Activated T-cell treated with anti-CD3 and anti-CD28 coated beads for 48 hours (primary cell): ENCODE results near the gene TPD52L2.
"Not testable (repeated sequence)": the region's sequence is repeated elsewhere in the genome, so short reads cannot be mapped to it uniquely, and the experiment has no call there.

ENCODE experiments used
- DNase-seq: peaks from one replicate; pipeline ENCODE4 v3.0.0-alpha.2; 2020; ENCODE audit warnings: low read depth

Gene TPD52L2

GRCh38 chr20:63895952-63896263 lies 30.8 kb downstream of the TPD52L2 start:
- no peak for DNase-seq

- no peak for DNase-seq
Observed at GRCh38 chr20:63896264-63897105, 31.4 kb downstream of the TPD52L2 start.

DNA sequence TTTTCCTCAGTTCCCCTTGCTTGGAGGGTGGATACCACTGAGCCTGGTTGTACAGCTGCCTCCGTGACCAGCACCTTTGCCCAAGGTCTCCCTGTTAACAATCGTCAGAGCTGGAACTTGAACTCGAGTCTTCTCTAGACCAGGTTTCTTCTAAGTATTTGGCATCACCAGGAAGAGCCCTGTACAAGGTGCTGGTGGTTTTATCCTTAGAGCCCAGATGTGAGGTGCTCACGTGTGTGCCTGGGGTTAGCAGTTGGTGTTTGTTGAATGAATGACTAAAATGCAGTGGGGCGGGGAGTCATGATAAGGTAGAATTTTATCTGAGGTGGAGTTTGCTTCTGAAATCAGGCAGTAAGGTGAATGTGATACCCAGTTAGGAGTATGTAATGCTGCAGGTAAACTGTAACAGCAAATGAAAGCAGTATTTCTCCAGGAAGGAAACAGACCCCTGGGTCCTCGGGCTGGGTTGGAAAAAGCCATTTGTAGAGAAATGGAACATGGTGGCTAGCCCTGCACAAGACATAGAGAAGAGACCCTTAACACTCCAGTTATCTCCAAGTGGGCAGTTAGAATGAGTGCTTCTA lies 33.0 kb downstream of the TPD52L2 start:
- DNase-seq, result no peak

GRCh38 chr20:63898882-63899558 lies 34.0 kb downstream of the TPD52L2 start:
- no peak for DNase-seq

DNA sequence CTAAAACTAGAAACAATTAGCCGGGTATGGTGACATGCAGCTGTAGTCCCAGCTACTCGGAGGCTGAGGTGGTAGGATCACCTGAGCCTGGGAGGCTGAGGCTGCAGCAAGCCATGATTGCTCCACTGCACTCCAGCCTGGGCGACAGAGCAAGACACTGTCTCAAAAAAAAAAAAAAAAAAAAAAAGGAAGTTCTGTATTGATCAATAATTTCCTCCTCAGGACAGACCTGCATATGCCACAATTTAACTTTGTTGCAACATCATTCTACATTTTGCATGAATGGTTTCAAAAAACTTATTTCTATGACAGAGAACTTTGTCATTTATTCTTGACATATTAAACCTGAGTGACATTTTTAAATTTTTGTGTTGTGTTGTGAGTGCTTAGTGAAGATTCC lies 35.3 kb downstream of the TPD52L2 start:
- no peak for DNase-seq

DNA sequence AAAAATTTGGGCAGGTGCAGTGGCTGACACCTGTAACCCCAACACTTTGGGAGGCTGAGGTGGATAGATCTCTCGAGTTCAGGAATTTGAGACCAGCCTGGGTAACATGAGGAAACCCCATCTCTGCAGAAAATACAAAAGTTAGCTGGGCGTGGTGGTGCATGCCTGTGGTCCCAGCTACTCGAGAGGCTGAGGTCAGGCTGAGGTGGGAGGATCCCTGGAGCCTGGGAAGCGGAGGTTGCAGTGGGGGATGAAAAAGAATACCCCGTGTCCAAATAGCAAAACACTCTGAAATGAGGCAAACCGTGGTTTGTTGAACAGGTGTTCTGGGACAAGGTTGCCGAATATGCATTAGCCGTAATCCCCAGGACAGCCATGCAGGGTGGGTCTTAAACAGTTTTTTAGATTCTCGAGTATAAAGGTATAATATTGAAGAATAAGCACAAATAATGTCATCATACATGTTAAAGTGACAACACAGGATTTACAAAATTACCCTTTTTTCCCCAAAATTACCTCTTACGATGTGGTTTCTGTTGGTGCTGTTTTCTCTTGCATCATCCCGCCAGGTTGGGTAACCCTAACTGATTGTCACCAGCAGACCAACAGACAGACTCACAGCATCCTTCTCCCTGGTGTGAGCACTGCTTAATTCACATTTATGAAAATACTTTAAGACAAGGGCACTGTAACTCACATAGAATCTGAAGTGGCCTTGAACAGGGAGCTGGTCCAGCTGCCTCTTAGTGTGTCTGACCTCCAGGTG lies 38.9 kb downstream of the TPD52L2 start:
- no peak for DNase-seq

GRCh38 chr20:63908008-63908682 lies 43.1 kb downstream of the TPD52L2 start:
- no peak for DNase-seq

- no peak for DNase-seq
Observed at GRCh38 chr20:63911176-63911575, 46.1 kb downstream of the TPD52L2 start.

- DNase-seq, result no peak
Observed at GRCh38 chr20:63913768-63914167, 48.7 kb downstream of the TPD52L2 start.

DNA sequence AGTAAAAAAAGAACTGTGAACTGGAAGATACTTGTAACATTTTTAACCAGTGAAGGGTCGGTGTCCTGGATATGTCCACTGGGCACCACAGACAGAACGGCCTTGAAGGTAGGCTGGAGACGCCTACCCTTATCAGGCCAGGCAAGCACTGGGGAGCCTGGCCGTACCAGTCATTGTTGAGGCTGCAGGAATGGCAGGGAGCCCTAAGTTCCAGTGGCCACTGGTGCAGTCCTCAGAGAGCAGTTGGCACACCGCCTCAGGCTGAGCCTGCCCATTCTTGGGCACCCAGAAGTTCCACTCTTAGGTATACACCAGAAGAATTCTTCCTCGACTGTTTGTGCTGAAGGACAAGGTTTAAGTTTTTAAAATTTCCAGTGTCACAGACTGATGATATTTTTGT lies 50.4 kb downstream of the TPD52L2 start:
- DNase-seq, result no peak

DNA sequence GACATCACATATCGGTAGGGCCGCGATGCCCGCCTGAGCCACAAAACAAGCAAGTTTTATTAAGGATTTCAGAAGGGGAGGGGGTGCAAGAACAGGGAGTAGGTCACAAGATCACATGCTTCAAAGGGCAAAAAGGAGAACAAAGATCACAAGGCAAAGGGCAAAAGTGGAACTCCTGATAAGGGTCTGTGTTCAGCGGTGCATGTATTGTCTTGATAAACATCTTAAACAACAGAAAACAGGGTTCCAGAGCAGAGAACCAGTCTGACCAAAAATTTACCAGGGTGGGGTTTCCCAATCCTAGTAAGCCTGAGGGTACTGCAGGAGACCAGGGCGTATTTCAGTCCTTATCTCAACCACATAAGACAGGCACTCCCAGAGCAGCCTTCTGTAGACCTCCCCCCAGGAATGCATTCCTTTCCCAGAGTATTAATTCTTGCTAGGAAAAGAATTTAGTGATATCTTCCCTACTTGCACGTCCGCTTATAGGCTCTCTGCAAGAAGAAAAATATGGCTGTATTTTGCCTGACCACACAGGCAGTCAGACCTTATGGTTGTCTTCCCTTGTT lies 51.4 kb downstream of the TPD52L2 start:
- DNase-seq, result not testable (repeated sequence)

DNA sequence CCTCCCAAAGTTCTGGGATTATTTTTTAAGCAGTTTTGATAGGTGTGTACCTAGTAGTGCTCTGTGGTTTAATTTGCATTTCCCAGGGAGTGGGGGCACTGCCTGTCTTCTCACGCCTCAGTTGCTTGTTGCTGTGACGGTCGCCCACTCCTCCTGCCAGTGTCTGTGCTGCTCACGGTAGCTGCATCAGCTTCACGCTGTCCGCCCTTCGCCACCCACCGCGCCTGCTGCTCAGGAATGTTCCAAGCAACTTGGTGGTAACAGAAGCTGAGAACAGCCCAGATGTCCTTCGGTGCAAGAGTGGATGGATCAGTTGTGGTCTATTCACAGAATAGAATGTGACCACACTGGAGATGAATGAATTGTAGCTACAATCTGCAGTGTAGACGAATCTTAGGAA lies 52.7 kb downstream of the TPD52L2 start:
- DNase-seq, result no peak

DNA sequence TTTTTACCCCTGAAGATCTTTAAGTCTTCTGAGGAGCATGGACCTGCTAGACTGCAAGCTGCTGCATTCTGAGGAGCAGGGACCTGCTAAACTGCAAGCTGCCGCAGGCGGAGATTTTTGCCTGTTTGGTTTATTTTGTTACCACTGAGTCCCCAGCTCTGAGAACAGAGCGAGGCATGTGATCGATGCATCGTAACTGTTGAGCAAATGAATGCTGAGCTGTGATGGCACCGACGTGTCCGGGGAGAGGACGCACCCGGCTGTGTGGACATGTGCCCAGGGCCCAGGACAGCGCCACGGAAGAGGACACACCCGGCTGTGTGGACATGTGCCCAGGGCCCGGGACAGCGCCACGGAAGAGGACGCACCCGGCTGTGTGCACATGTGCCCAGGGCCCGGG lies 54.1 kb downstream of the TPD52L2 start:
- DNase-seq, result no peak

GRCh38 chr20:63920226-63920625 lies 55.2 kb downstream of the TPD52L2 start:
- DNase-seq, result no peak

DNA sequence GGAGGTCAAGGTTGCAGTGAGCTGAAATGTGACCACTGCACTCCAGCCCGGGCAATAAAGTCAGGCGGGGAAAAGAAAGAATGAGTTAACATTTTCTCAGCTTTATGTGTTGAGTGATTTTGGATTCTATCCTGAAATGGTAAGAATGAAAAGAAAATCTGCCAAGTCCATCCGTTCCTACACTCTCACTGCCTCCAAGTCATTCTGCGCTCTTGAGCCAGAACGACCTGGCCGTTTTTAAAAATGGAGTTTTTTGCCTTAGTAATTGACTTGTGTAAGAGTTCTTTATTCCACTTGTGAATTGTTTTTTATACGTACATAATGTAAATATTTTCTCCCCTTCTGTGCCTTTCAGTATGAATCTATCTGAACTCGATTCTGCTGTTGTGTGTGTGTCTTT lies 58.6 kb downstream of the TPD52L2 start:
- DNase-seq, result no peak

DNA sequence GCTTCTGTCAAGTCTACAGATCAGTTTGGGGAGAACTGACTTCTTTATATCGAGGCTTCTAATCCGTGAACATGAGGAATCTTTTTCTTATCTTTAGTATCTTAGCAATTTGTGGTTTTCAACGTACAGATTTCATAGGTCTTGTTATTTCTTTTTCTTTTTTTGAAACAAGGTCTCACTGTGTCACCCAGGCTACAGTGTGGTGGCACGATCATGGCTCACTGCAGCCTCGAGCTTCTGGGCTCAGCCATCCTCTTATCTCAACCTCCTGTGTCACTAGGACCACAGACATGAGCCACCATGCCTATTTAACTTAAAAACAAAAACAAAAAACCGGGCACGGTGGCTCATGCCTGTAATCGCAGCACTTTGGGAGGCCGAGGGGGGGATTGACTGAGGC lies 59.2 kb downstream of the TPD52L2 start:
- DNase-seq, result no peak

GRCh38 chr20:63926298-63926697 lies 61.2 kb downstream of the TPD52L2 start:
- no peak for DNase-seq

DNA sequence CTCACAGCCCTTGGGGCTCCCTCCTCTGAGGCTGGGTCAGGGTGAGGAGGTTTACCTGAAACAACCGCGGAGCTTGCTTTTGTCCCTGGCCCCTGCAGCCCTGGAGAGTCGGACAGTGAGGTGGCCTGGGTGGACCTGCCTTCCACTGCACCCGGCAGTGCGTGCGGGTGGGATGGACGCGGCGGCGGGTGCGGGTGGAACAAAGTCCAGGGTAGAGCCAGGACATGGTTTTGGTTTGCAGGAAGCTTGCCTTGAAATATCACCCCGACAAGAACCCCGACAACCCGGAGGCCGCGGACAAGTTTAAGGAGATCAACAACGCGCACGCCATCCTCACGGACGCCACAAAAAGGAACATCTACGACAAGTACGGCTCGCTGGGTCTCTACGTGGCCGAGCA lies 64.0 kb downstream of the TPD52L2 start:
- no peak for DNase-seq

GRCh38 chr20:63929473-63929883 lies 64.4 kb downstream of the TPD52L2 start:
- not testable (repeated sequence) for DNase-seq

DNA sequence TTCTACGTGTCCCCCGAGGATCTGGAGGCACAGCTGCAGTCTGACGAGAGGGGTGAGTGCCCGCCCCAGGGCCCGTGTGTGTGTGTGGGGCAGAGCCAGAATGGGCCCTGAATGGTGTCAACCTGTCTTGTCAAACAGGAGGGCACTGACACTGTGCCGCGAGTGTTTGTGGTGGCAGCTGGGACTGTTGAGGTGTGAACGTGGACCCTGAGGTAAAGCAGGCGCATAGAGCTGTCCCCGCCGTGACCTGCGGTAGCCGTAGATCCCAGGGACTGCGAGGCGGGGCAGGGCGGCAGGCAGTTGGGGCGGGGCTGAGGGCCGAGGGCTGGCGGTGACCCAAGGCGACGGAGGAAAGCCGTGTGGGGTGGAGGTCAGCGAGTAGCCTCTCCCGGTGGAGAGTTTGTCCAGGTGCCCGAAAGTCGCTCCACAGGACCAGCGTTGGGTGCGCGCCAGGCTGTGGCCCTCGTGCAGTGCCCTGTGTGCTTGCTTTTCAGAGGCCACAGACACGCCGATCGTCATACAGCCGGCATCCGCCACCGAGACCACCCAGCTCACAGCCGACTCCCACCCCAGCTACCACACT lies 66.0 kb downstream of the TPD52L2 start:
- no peak for DNase-seq

GRCh38 chr20:63931735-63932134 lies 66.7 kb downstream of the TPD52L2 start:
- DNase-seq, result no peak
